ENCODE data around the gene RPRD1B. TPM values are rescaled to one million over a fixed set of nuclear protein-coding genes. Genes with fewer than 3 reads are reported as not detected.
A peak's percentile ranks its signal among the peaks of the same experiment; 100 is the strongest.

RPRD1B gene
- polyA plus RNA-seq, 1 of the 3 experiments (the other 2 are of a cell fraction), result 11.8 TPM

DNA sequence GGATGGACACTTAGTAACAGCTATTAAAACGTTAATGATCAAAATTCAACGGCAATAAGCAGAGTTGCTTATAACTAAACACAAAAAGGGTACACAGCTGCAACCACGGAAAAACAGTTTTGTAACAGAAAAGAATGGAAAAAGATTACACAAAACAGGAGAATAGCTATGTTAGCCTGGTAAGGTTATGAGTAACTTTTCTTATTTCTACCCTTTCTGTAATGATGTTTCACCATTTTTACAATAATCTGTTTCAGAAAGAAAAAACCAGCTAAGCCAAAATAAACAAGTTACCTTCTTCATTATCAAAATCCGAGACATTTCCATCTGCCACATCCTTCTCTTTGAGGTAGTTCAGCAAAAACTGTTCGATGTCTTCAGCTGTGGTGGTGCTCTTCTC is 27.6 kb upstream of the RPRD1B start:
- H3K27me3 ChIP-seq (ENCODE audit: insufficient read depth), result no peaks in the 10 kb centered on the region
- POLR2A ChIA-PET, result no interaction called here
- no peak overlapping the region for H3K27ac ChIP-seq (ENCODE audit: low read depth in 2 of 2, low read length in 1 of 2)
- peaks cover 35% of the 10 kb centered on the region; the same call in 1 of the 2 replicates for H3K79me2 ChIP-seq (ENCODE audit: insufficient read depth)
- H3K36me3 ChIP-seq (replicated peaks in 1 of 2; ENCODE audit: control insufficient read depth in 1 of 2, insufficient read depth in 2 of 2, low read length in 1 of 2), result peaks cover 13 to 41% of the 10 kb centered on the region in 2 experiments
- H3K4me3 ChIP-seq (ENCODE audit: low read depth in 2 of 2, low read length in 1 of 2), result no peak overlapping the region
- TF ChIP-seq FOXM1 (IDR thresholded peaks at IDR 0.05; ENCODE audit: low read depth) (no peak), YY1 (IDR thresholded peaks at IDR 0.05; ENCODE audit: low read depth) (no peak), FOSL2 (IDR thresholded peaks at IDR 0.05; ENCODE audit: borderline replicate concordance, low read depth) (no peak), RFX5 (IDR thresholded peaks at IDR 0.05; ENCODE audit: low read length) (no peak), EZH2phosphoT487 (IDR thresholded peaks at IDR 0.05; ENCODE audit: borderline replicate concordance, low read depth) (no peak), RXRA (IDR thresholded peaks at IDR 0.05; ENCODE audit: borderline replicate concordance, low read depth) (no peak)
- TF ChIP-seq, protein P1, sequence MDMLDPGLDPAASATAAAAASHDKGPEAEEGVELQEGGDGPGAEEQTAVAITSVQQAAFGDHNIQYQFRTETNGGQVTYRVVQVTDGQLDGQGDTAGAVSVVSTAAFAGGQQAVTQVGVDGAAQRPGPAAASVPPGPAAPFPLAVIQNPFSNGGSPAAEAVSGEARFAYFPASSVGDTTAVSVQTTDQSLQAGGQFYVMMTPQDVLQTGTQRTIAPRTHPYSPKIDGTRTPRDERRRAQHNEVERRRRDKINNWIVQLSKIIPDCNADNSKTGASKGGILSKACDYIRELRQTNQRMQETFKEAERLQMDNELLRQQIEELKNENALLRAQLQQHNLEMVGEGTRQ (IDR thresholded peaks at IDR 0.05; ENCODE audit: borderline replicate concordance, low read depth, low read length), result no peak
- H3K9ac ChIP-seq, result no peak overlapping the region
- WGBS (ENCODE audit: low lambda C conversion rate), result 92% methylated on average over 5 of the region's 5 CpGs
- H3K9me3 ChIP-seq, result no peaks in the 10 kb centered on the region
- no peaks in the 10 kb centered on the region for H3K9me2 ChIP-seq
- H3K4me2 ChIP-seq, result no peak overlapping the region
- H3K4me1 ChIP-seq (ENCODE audit: control insufficient read depth in 1 of 2, insufficient read depth in 2 of 2, low read depth in 1 of 2, low read length in 1 of 2), result peaks cover 15 to 16% of the 10 kb centered on the region in 2 experiments; a peak in 3 of 4 replicates
- H3F3A ChIP-seq (replicated peaks; ENCODE audit: insufficient read depth), result peaks cover 23% of the 10 kb centered on the region
- CTCF ChIA-PET, result interaction anchor here (0.8 to 5.4 kb wide), 9 partner anchors 13 to 463 kb away, joined by 3 to 24 read pairs (median 5); partner anchors contain the start of gene VSTM2L
- DNase-seq, result no peak
- H2AFZ ChIP-seq (ENCODE audit: low read depth), result no peak overlapping the region
- peaks cover 5% of the 10 kb centered on the region; the same call in 1 of the 2 replicates for H4K20me1 ChIP-seq (ENCODE audit: insufficient read depth)

DNA sequence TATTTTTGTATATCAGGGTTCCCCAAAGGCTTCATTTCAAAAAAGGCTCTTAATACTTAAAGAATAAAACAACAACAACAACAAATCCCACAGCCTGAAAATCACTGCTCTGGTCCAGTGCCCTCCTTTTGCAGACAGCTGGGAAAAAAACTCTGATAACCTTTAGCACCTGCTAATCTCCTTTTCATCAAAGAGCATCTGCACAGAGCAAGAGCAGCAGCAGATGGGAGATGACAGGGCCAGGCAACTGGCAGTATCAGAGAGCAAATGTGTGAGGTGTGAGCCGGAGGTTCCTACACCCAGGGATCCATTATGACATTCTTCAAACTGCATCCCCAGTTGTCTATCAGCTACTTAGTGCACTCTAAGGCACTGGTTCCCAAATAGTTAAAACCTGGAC is 26.0 kb upstream of the RPRD1B start:
- ChIA-PET POLR2A (no interaction called here), CTCF (interaction anchor here (0.6 to 5.4 kb wide), 10 partner anchors 9 to 450 kb away, joined by 3 to 24 read pairs (median 4); no protein-coding TSS in a partner anchor)
- H4K20me1 ChIP-seq (ENCODE audit: insufficient read depth), result no peaks in the 10 kb centered on the region
- peaks cover 46% of the 10 kb centered on the region for H3K79me2 ChIP-seq (ENCODE audit: insufficient read depth)
- peaks cover 11% of the 10 kb centered on the region for H3F3A ChIP-seq (replicated peaks; ENCODE audit: insufficient read depth)
- H2AFZ ChIP-seq (ENCODE audit: low read depth), result no peak overlapping the region
- H3K4me1 ChIP-seq (ENCODE audit: control insufficient read depth in 1 of 2, insufficient read depth in 2 of 2, low read depth in 1 of 2, low read length in 1 of 2), result peaks cover 1 to 11% of the 10 kb centered on the region in 2 experiments; a peak in 2 of 4 replicates
- peak; percentile 55 for DNase-seq
- H3K9ac ChIP-seq, result no peak overlapping the region
- H3K9me2 ChIP-seq, result no peaks in the 10 kb centered on the region
- no peaks in the 10 kb centered on the region for H3K27me3 ChIP-seq (ENCODE audit: insufficient read depth)
- H3K27ac ChIP-seq (ENCODE audit: low read depth in 2 of 2, low read length in 1 of 2), result no peak overlapping the region
- WGBS (ENCODE audit: low lambda C conversion rate), result 75% methylated on average over 1 of the region's 1 CpG
- H3K9me3 ChIP-seq, result no peaks in the 10 kb centered on the region
- H3K36me3 ChIP-seq (replicated peaks in 1 of 2; ENCODE audit: control insufficient read depth in 1 of 2, insufficient read depth in 2 of 2, low read length in 1 of 2), result peaks cover 29 to 52% of the 10 kb centered on the region in 2 experiments
- H3K4me2 ChIP-seq, result no peak overlapping the region
- no peak overlapping the region for H3K4me3 ChIP-seq (ENCODE audit: low read depth in 2 of 2, low read length in 1 of 2)
- TF ChIP-seq MXI1 (IDR thresholded peaks at IDR 0.05; ENCODE audit: low read depth, low read length) (peak; percentile 61; the same call in 1 of the 2 replicates), CHD2 (IDR thresholded peaks at IDR 0.05; ENCODE audit: low read length, partially characterized antibody) (no peak), RCOR1 (IDR thresholded peaks at IDR 0.05; ENCODE audit: low read length) (peak; percentile 87), TCF12 (IDR thresholded peaks at IDR 0.05) (no peak), TEAD4 (IDR thresholded peaks at IDR 0.05; ENCODE audit: borderline replicate concordance, insufficient read depth) (no peak), NRF1 (IDR thresholded peaks at IDR 0.05; ENCODE audit: low read depth, low read length) (no peak), FOSL2 (IDR thresholded peaks at IDR 0.05; ENCODE audit: borderline replicate concordance, low read depth) (no peak), NFIC (IDR thresholded peaks at IDR 0.05; ENCODE audit: borderline replicate concordance) (no peak), EZH2phosphoT487 (IDR thresholded peaks at IDR 0.05; ENCODE audit: borderline replicate concordance, low read depth) (no peak), TAF1 (IDR thresholded peaks at IDR 0.05; ENCODE audit: borderline replicate concordance, low read depth, low read length) (no peak), ELF1 (IDR thresholded peaks at IDR 0.05) (no peak), EP300 (IDR thresholded peaks at IDR 0.05; ENCODE audit: borderline replicate concordance in 1 of 2, low read depth in 1 of 2, low read length in 1 of 2) (no peak; a peak in 1 of 4 replicates), MEF2A (IDR thresholded peaks at IDR 0.05; ENCODE audit: borderline replicate concordance, low read depth) (no peak), GATA2 (CRISPR knock-in tag; IDR thresholded peaks at IDR 0.05) (peak; percentile 95)
- TF ChIP-seq, protein P2, sequence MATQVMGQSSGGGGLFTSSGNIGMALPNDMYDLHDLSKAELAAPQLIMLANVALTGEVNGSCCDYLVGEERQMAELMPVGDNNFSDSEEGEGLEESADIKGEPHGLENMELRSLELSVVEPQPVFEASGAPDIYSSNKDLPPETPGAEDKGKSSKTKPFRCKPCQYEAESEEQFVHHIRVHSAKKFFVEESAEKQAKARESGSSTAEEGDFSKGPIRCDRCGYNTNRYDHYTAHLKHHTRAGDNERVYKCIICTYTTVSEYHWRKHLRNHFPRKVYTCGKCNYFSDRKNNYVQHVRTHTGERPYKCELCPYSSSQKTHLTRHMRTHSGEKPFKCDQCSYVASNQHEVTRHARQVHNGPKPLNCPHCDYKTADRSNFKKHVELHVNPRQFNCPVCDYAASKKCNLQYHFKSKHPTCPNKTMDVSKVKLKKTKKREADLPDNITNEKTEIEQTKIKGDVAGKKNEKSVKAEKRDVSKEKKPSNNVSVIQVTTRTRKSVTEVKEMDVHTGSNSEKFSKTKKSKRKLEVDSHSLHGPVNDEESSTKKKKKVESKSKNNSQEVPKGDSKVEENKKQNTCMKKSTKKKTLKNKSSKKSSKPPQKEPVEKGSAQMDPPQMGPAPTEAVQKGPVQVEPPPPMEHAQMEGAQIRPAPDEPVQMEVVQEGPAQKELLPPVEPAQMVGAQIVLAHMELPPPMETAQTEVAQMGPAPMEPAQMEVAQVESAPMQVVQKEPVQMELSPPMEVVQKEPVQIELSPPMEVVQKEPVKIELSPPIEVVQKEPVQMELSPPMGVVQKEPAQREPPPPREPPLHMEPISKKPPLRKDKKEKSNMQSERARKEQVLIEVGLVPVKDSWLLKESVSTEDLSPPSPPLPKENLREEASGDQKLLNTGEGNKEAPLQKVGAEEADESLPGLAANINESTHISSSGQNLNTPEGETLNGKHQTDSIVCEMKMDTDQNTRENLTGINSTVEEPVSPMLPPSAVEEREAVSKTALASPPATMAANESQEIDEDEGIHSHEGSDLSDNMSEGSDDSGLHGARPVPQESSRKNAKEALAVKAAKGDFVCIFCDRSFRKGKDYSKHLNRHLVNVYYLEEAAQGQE (IDR thresholded peaks at IDR 0.05; ENCODE audit: low read depth, low read length), result no peak
- TF ChIP-seq, protein P1 (IDR thresholded peaks at IDR 0.05; ENCODE audit: borderline replicate concordance, low read depth, low read length), result no peak
- TF ChIP-seq, protein P3, sequence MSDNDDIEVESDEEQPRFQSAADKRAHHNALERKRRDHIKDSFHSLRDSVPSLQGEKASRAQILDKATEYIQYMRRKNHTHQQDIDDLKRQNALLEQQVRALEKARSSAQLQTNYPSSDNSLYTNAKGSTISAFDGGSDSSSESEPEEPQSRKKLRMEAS (IDR thresholded peaks at IDR 0.05; ENCODE audit: low read depth), result no peak
